Keratinocyte (primary cell): ENCODE results near the gene CDKAL1. TPM values are rescaled to one million over a fixed set of nuclear protein-coding genes. Genes with fewer than 3 reads are reported as not detected.

Experiments
- DNase-seq: peaks from one replicate; pipeline ENCODE4 v3.0.0-alpha.2; 2011; ENCODE audit warnings: low read depth, missing footprints, low spot score
- FAIRE-seq: peaks from 2 replicates; lab custom pipeline; 2011; peaks lifted over from hg19 to GRCh38; lab: Jason Lieb, UNC
- H2AFZ ChIP-seq: 2 replicates; pipeline ENCODE4 v1.6.0; 2012; ENCODE audit warnings: low read length, control low read depth, inconsistent platforms; ENCODE audit not compliant: control insufficient read depth
- H3K27ac ChIP-seq: 2 replicates; pipeline ENCODE4 v1.5.1; 2011; ENCODE audit warnings: low read length; ENCODE audit not compliant: control insufficient read depth, insufficient read depth
- H3K27me3 ChIP-seq: 3 replicates; pipeline ENCODE4 v1.6.0; 2011; ENCODE audit warnings: low read length; ENCODE audit not compliant: control insufficient read depth, insufficient read depth; ENCODE audit errors: extremely low read depth
- H3K36me3 ChIP-seq, 2 experiments: 2 replicates in 1 of 2; 3 replicates in 1 of 2; pipeline ENCODE4 v1.5.1; 2011; ENCODE audit warnings: low read length in 2 of 2, mild to moderate bottlenecking in 1 of 2; ENCODE audit not compliant: control insufficient read depth in 2 of 2, insufficient read depth in 2 of 2; ENCODE audit errors: extremely low read depth in 1 of 2
- H3K4me1 ChIP-seq: 3 replicates; pipeline ENCODE4 v1.5.1; 2011; ENCODE audit warnings: low read length; ENCODE audit not compliant: control insufficient read depth, insufficient read depth; ENCODE audit errors: extremely low read depth
- H3K4me2 ChIP-seq: 3 replicates; pipeline ENCODE4 v1.6.0; 2011; ENCODE audit warnings: low read depth, low read length; ENCODE audit not compliant: control insufficient read depth, insufficient read depth; ENCODE audit errors: extremely low read depth
- H3K4me3 ChIP-seq, 3 experiments: fragments of 200-600 bp in 1 of 3; sonication (generic) in 1 of 3; 2 replicates in 2 of 3; 3 replicates in 1 of 3; pipeline ENCODE4 v1.5.1; 2011 to 2016; ENCODE audit warnings: low read length in 3 of 3, mild to moderate bottlenecking in 3 of 3, control low read depth in 2 of 3, inconsistent platforms in 1 of 3, low read depth in 1 of 3, mixed read lengths in 1 of 3, mixed run types in 1 of 3, moderate library complexity in 1 of 3; ENCODE audit not compliant: control insufficient read depth in 2 of 3, insufficient read depth in 2 of 3; ENCODE audit errors: extremely low read depth in 1 of 3
- H3K79me2 ChIP-seq: 2 replicates; pipeline ENCODE4 v1.6.0; 2012; ENCODE audit warnings: low read length; ENCODE audit not compliant: control insufficient read depth, insufficient read depth
- H3K9ac ChIP-seq: 3 replicates; pipeline ENCODE4 v1.6.0; 2011; ENCODE audit warnings: low read length; ENCODE audit not compliant: control insufficient read depth, insufficient read depth; ENCODE audit errors: extremely low read depth
- H3K9me1 ChIP-seq: 3 replicates; pipeline ENCODE4 v1.6.0; 2011; ENCODE audit warnings: low read length; ENCODE audit not compliant: control insufficient read depth, insufficient read depth; ENCODE audit errors: extremely low read depth
- H3K9me3 ChIP-seq: 2 replicates; pipeline ENCODE4 v1.5.1; 2012; ENCODE audit warnings: low read depth, low read length; ENCODE audit not compliant: control insufficient read depth
- H4K20me1 ChIP-seq: 3 replicates; pipeline ENCODE4 v1.6.0; 2011; ENCODE audit warnings: low read length; ENCODE audit not compliant: control insufficient read depth, insufficient read depth; ENCODE audit errors: extremely low read depth
- CTCF ChIP-seq, 3 experiments: IDR thresholded peaks in 1 of 3; conservative IDR thresholded peaks in 1 of 3; optimal IDR thresholded peaks in 1 of 3; 2 replicates in 2 of 3; 3 replicates in 1 of 3; pipeline versions ENCODE3 to v1.5.1; 2011; ENCODE audit warnings: low read length in 3 of 3, mild to moderate bottlenecking in 3 of 3, moderate library complexity in 2 of 3, control low read depth in 1 of 3, inconsistent platforms in 1 of 3; ENCODE audit not compliant: insufficient read depth in 2 of 3; ENCODE audit errors: extremely low read depth in 1 of 3
- EZH2 ChIP-seq: IDR thresholded peaks from one replicate; pipeline ENCODE4 v1.6.1; 2012; ENCODE audit warnings: inconsistent platforms, mild to moderate bottlenecking, low read length, moderate library complexity
- dilution Hi-C: fragments of 300-500 bp; cut with MboI; formaldehyde crosslinking; loops from one replicate; pipeline ENCODE4 v1.7.0; 2020; ENCODE audit warnings: low sequenced_read_pairs; ENCODE audit not compliant: extremely low pct_ligation_motif_present
- polyA plus RNA-seq, 5 experiments: library from polyadenylated mRNA; depleted of rRNA in 3 of 5; stranded (reverse) in 3 of 5; stranded (forward) in 1 of 5; unstranded in 1 of 5; fragments of >200 nt; gene quantifications; 1 replicate in 1 of 5; 2 replicates in 3 of 5; 3 replicates in 1 of 5; pipeline versions ENCODE4 v1.2.1 to v1.2.3, GENCODE V29; 2011 to 2012; ENCODE audit warnings: missing spikeins in 2 of 5, low read depth in 1 of 5, low replicate concordance in 1 of 5

The CDKAL1 gene
- polyA plus RNA-seq, 1 donor (not counting 4 experiments of a cell fraction or from before 2014, with no cell fraction given): 5.6 TPM

- no peak for DNase-seq
- no peaks in the 10 kb centered on the region for H3K36me3 ChIP-seq
- no peak overlapping the region for H3K4me3 ChIP-seq
- no peaks in the 10 kb centered on the region for H4K20me1 ChIP-seq
- no peaks in the 10 kb centered on the region for H3K27me3 ChIP-seq
- TF ChIP-seq CTCF (optimal IDR thresholded peaks at IDR 0.05 in 1 of 3, IDR thresholded peaks at IDR 0.05 in 1 of 3, conservative IDR thresholded peaks at IDR 0.05 in 1 of 3; ENCODE audit: extremely low read depth in 1 of 3, insufficient read depth in 2 of 3, low read length in 3 of 3) (no peak), EZH2 (no peak)
- no peak overlapping the region for H2AFZ ChIP-seq
- H3K27ac ChIP-seq: no peak overlapping the region
- H3K4me1 ChIP-seq: peaks cover 2% of the 10 kb centered on the region
- no peaks in the 10 kb centered on the region for H3K9me1 ChIP-seq
- H3K9me3 ChIP-seq: no peaks in the 10 kb centered on the region
- FAIRE-seq: no peak
- no peaks in the 10 kb centered on the region for H3K79me2 ChIP-seq
- dilution Hi-C loops: no loop called here
- no peak overlapping the region for H3K9ac ChIP-seq
- no peak overlapping the region for H3K4me2 ChIP-seq
These were observed 65.2 kb downstream of the CDKAL1 start for GRCh38 chr6:20599302-20600051.

DNA sequence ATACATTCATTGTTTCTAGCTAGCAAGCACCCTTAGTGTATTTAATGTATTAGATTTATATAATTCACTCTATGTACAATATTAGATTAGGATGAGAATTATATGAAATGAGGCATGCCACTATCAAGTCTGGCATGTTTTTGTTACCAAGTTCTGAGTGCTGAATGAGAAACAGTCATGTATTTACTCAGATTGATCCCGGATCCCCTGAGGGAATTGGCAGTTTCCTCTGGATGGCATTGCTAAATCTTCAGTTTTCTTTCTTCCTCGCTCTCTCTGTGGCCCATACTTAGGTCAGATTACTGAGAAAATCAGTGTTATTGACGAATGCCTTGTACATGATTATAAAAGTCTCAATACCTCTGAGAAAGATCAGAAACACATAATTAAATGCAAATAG, 66.6 kb downstream of the CDKAL1 start:
- Histone ChIP-seq H3K27ac (no peak overlapping the region), H3K9ac (no peak overlapping the region), H2AFZ (no peak overlapping the region), H3K79me2 (no peaks in the 10 kb centered on the region), H3K4me2 (no peak overlapping the region), H4K20me1 (no peaks in the 10 kb centered on the region), H3K36me3 (no peaks in the 10 kb centered on the region), H3K27me3 (no peaks in the 10 kb centered on the region), H3K9me1 (no peaks in the 10 kb centered on the region), H3K4me3 (no peak overlapping the region), H3K9me3 (no peaks in the 10 kb centered on the region), H3K4me1 (peaks cover 10% of the 10 kb centered on the region)
- dilution Hi-C loops: no loop called here
- TF ChIP-seq EZH2 (no peak), CTCF (optimal IDR thresholded peaks at IDR 0.05 in 1 of 3, IDR thresholded peaks at IDR 0.05 in 1 of 3, conservative IDR thresholded peaks at IDR 0.05 in 1 of 3; ENCODE audit: extremely low read depth in 1 of 3, insufficient read depth in 2 of 3, low read length in 3 of 3) (no peak)
- no peak for FAIRE-seq
- no peak for DNase-seq
